SJCRH30 (cell line): ENCODE results near the gene KRT73. TPM values are rescaled to one million over a fixed set of nuclear protein-coding genes. Genes with fewer than 3 reads are reported as not detected.

ENCODE experiments used
- DNase-seq, 2 experiments: peaks; one replicate each; pipeline ENCODE4 v3.0.0-alpha.2; 2015 to 2020
- H3K27ac ChIP-seq: fragments of 250-450 bp; sonication (Bioruptor Pico); 2 replicates; pipeline ENCODE4 v1.5.1; 2020; ENCODE audit warnings: mild to moderate bottlenecking, moderate library complexity
- H3K27me3 ChIP-seq: fragments of 250-450 bp; sonication (Bioruptor Pico); 2 replicates; pipeline ENCODE4 v1.5.1; 2020; ENCODE audit warnings: mild to moderate bottlenecking, moderate library complexity
- H3K36me3 ChIP-seq: fragments of 250-450 bp; sonication (Bioruptor Pico); 2 replicates; pipeline ENCODE4 v1.5.1; 2020; ENCODE audit warnings: mild to moderate bottlenecking, moderate library complexity
- H3K4me1 ChIP-seq: fragments of 250-450 bp; sonication (Bioruptor Pico); 2 replicates; pipeline ENCODE4 v1.5.1; 2020; ENCODE audit warnings: mild to moderate bottlenecking, moderate library complexity
- H3K4me3 ChIP-seq: fragments of 250-450 bp; sonication (Bioruptor Pico); 2 replicates; pipeline ENCODE4 v1.5.1; 2020; ENCODE audit warnings: mild to moderate bottlenecking, moderate library complexity
- H3K9me3 ChIP-seq: fragments of 250-450 bp; sonication (Bioruptor Pico); replicated peaks from 2 replicates; pipeline ENCODE4 v1.5.1; 2020; ENCODE audit warnings: mild to moderate bottlenecking, moderate library complexity
- total RNA-seq: library from RNA; depleted of rRNA; stranded (reverse); fragments of >200 nt; shearing (Covaris generic); gene quantifications from 2 replicates; pipeline ENCODE4 v1.2.3, GENCODE V29; 2014

Gene KRT73
- total RNA-seq, 1 experiment from 2014 or later = not detected

- Histone ChIP-seq H3K27ac (no peak overlapping the region), H3K27me3 (peaks cover 12% of the 10 kb centered on the region; the same call in 1 of the 2 replicates), H3K4me3 (no peak overlapping the region), H3K36me3 (no peaks in the 10 kb centered on the region), H3K4me1 (no peaks in the 10 kb centered on the region), H3K9me3 (no peaks in the 10 kb centered on the region)
- DNase-seq = no peak
Observed at GRCh38 chr12:52617403-52617785, 965 bp downstream of the KRT73 start.

- no peaks in the 10 kb centered on the region for H3K9me3 ChIP-seq
- H3K27me3 ChIP-seq = peaks cover 12% of the 10 kb centered on the region; the same call in 1 of the 2 replicates
- H3K36me3 ChIP-seq = no peaks in the 10 kb centered on the region
- H3K4me3 ChIP-seq = no peak overlapping the region
- H3K27ac ChIP-seq = no peak overlapping the region
- H3K4me1 ChIP-seq = no peaks in the 10 kb centered on the region
- no peak for DNase-seq
Observed at GRCh38 chr12:52616680-52617402, 1.5 kb downstream of the KRT73 start.

- Histone ChIP-seq H3K4me3 (no peak overlapping the region), H3K9me3 (no peaks in the 10 kb centered on the region), H3K27ac (no peak overlapping the region), H3K36me3 (no peaks in the 10 kb centered on the region), H3K27me3 (peaks cover 12% of the 10 kb centered on the region; the same call in 1 of the 2 replicates), H3K4me1 (no peaks in the 10 kb centered on the region)
- no peak for DNase-seq
Observed at GRCh38 chr12:52615912-52616311, 2.4 kb downstream of the KRT73 start.

DNA sequence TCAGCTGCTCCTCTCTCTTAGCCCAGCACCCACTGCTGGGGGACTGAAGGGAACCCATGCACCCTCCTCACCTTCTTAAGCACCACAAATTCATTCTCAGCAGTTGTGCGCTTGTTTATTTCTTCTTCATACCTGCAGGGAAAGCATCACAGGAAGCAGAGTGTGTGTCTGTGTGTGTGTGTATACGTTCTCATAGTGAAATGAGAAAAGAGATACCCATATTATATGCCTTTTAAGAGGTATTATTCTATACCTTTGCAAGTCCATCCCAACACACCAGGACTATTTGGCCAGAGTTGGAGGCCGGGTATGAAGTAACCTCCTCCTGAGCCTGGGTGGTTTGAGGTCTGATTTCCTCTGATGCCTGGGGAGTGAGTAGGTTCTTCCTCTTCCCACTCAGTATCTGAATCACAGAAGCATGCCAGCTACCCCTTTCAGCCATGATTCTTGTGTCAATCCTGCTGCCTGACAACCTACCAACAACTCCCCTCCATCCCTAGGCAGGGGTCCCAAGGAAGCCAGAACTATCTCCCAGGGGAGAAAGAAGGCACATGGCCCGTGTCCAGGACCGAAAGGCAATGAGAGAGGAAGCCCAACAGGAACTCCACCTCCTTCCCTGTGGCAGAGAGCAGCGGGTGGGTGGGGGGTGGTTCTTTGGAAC lies 3.0 kb downstream of the KRT73 start:
- Histone ChIP-seq H3K4me3 (no peak overlapping the region), H3K36me3 (no peaks in the 10 kb centered on the region), H3K4me1 (no peaks in the 10 kb centered on the region), H3K9me3 (no peaks in the 10 kb centered on the region), H3K27ac (no peak overlapping the region), H3K27me3 (peaks cover 12% of the 10 kb centered on the region; the same call in 1 of the 2 replicates)
- DNase-seq = no peak

DNA sequence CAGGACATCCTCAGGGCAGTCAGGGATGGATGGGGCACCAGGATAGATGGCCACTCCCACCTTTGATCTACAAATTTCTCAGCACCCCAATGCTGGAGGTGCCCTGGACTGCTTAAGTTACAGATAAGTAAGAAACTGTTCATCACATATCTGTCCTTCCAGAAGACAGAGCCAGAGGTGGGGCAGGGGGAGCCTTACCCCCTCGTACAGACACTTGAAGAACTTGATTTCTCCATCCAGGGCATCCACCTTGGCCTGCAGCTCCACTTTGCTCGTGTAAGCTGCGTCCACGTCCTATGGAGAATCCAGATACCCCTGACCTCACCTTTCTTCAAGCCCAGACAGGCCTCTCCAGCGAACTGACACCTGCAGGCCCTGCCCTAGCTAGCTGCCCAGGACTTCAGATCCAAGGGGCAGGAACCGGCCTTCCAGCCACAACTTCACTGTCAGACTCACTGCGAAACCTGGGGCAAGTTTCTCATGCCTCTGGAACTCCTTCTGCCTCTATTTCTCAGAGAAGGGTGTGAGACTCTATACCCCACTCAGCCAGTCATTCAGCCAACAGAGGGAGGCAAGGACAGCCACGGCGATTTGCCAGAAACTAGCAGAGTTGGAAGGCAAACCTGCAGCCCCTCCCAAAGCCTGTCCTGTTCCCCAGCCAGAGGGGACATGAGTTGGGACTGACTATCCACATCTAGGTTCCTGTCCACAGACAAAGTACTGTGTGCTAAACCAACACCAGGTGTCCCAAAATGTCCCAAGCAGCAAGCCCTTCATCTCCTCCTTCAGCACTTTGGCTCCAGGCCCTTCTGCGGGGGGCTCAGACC lies 3.8 kb downstream of the KRT73 start:
- H3K27me3 ChIP-seq = peaks cover 12% of the 10 kb centered on the region; the same call in 1 of the 2 replicates
- H3K27ac ChIP-seq = no peak overlapping the region

DNA sequence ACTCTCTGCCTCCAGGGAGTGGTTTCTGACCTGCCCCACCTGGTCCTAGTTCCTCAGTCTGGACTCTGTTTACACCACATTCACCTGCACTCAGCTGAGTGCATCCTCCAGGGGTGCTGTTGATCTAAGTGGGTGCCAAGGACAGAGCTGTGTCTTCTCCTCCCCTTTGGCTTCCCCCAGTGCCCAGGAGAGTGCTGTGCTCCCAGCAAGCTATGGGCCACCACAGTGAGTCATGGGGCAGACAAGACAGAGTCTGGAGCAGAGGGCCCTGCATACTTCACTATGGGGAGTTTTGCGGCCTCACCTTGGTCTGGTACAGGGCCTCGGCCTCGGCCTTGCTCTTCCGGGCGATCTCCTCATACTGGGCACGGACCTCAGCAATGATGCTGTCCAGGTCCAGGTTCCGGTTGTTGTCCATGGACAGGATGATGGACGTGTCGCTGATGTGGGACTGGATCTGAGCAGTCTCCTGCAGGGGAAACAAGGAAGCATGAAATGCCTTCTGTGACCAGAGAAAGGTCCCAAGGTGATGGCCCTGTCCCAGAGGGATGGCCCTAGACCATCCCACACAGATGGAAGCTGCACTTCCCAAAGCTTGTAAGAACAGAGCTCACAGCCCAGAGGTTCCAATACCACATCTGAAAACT lies 4.9 kb downstream of the KRT73 start:
- Histone ChIP-seq H3K9me3 (no peaks in the 10 kb centered on the region), H3K27ac (no peak overlapping the region), H3K36me3 (no peaks in the 10 kb centered on the region), H3K4me3 (no peak overlapping the region), H3K4me1 (no peaks in the 10 kb centered on the region), H3K27me3 (peaks cover 9% of the 10 kb centered on the region; the same call in 1 of the 2 replicates)
- DNase-seq = no peak

More for the DNA sequence above, 3.8 kb downstream of the KRT73 start:
- Histone ChIP-seq H3K36me3 (no peaks in the 10 kb centered on the region), H3K9me3 (no peaks in the 10 kb centered on the region), H3K4me3 (no peak overlapping the region), H3K4me1 (no peaks in the 10 kb centered on the region)
- DNase-seq = no peak

- peaks cover 4% of the 10 kb centered on the region; the same call in 1 of the 2 replicates for H3K27me3 ChIP-seq
- H3K36me3 ChIP-seq = no peaks in the 10 kb centered on the region
Observed at GRCh38 chr12:52612431-52613383, 5.7 kb downstream of the KRT73 start.

DNA sequence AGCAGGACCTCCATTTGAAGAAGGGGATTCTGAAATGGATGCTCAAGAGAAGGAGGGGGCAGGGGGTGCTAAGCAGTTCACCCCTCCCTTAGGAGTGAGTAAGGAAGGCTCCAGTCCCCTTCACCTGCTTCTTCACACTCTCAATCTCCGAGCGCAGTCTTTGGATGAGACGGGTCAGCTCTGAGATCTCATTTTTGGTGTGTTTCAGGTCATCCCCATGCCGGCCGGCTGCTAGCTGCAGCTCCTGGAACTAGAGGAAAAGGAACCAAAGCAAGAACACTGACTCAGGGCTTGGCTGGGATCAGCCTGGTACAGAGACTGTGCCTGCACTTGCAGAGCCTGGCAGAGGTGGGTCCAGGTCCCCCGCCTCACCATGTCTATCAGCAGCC lies 7.3 kb downstream of the KRT73 start:
- Histone ChIP-seq H3K36me3 (no peaks in the 10 kb centered on the region), H3K9me3 (no peaks in the 10 kb centered on the region), H3K27ac (no peak overlapping the region), H3K4me3 (no peak overlapping the region), H3K4me1 (no peaks in the 10 kb centered on the region), H3K27me3 (no peaks in the 10 kb centered on the region; the same call in 1 of the 2 replicates)
- no peak for DNase-seq

More at GRCh38 chr12:52612431-52613383, 5.7 kb downstream of the KRT73 start:
- Histone ChIP-seq H3K4me1 (no peaks in the 10 kb centered on the region), H3K9me3 (no peaks in the 10 kb centered on the region), H3K4me3 (no peak overlapping the region), H3K27ac (no peak overlapping the region)
- DNase-seq = no peak

- no peaks in the 10 kb centered on the region for H3K4me1 ChIP-seq
- H3K36me3 ChIP-seq = no peaks in the 10 kb centered on the region
- no peak for DNase-seq
- H3K4me3 ChIP-seq = no peak overlapping the region
- H3K9me3 ChIP-seq = no peaks in the 10 kb centered on the region
- H3K27ac ChIP-seq = no peak overlapping the region
- H3K27me3 ChIP-seq = no peaks in the 10 kb centered on the region; the same call in 1 of the 2 replicates
Observed at GRCh38 chr12:52608826-52609630, 9.3 kb downstream of the KRT73 start.

- Histone ChIP-seq H3K4me1 (no peaks in the 10 kb centered on the region), H3K4me3 (no peak overlapping the region), H3K27ac (no peak overlapping the region), H3K36me3 (no peaks in the 10 kb centered on the region), H3K27me3 (0 out of 2 replicates have a peak, but pooled peaks cover 4% of the 10 kb centered on the region), H3K9me3 (no peaks in the 10 kb centered on the region)
- no peak for DNase-seq
Observed at GRCh38 chr12:52608161-52608560, 10.2 kb downstream of the KRT73 start.

DNA sequence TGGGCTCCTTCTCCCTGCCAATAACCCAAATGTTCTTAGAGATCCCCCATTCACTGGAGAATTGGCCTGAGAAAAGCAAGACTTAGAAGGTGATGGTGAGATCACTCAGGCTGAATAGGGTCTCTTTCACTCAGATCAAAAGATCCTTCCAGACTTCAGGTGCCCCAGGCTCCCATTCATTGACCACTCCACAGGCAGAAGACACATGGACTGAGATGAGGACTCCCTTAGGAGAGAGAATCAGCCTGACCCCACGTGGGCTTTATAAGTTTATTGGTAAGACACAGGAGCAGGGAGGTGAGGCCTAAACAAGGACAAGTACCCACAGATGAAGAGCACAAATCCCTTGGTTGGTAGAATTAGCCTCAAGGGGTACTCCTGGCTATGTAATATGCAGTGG lies 11.0 kb downstream of the KRT73 start:
- Histone ChIP-seq H3K4me1 (no peaks in the 10 kb centered on the region), H3K4me3 (no peak overlapping the region), H3K27ac (no peak overlapping the region), H3K27me3 (0 out of 2 replicates have a peak, but pooled peaks cover 4% of the 10 kb centered on the region), H3K9me3 (no peaks in the 10 kb centered on the region), H3K36me3 (no peaks in the 10 kb centered on the region)
- DNase-seq = no peak

DNA sequence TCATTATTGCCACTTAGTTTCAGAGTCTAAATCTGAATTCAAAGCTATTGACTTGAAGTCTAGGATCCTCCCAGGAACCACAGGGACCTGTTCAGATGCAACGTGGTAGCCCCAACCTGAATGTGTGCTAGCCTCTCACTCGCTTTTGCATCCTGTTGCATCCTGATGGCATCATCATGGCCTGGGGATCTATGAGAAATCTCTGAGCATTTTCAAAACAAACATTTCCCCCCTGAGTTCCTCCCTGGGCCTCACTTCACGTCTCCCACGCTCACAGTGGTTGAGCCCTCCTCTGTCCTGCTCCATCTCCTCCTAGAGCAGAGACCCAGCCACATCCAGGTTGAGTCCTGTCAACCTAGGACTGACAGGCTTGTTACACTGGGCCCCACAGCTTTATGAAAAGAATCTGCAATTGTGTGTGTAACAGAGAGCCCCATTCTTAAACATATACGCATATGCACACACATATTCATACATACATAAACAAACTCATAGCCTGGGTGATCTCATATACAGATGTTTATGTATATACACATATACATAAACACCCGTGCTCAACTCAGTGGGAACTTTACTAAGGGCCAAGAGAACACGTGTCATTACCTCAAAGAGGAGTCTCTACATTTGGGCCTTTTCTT lies 11.7 kb downstream of the KRT73 start:
- no peak overlapping the region for H3K27ac ChIP-seq
- DNase-seq = no peak
- H3K36me3 ChIP-seq = no peaks in the 10 kb centered on the region
- no peaks in the 10 kb centered on the region for H3K4me1 ChIP-seq
- H3K27me3 ChIP-seq = 0 out of 2 replicates have a peak, but pooled peaks cover 4% of the 10 kb centered on the region
- H3K4me3 ChIP-seq = no peak overlapping the region
- H3K9me3 ChIP-seq = no peaks in the 10 kb centered on the region
